H9 (cell line): Measurements from ENCODE around the gene ZRANB3. TPM values are rescaled to one million over a fixed set of nuclear protein-coding genes. Genes with fewer than 3 reads are reported as not detected.
"Not testable (repeated sequence)": the region's sequence is repeated elsewhere in the genome, so short reads cannot be mapped to it uniquely, and the experiment has no call there.

Experiments
- DNase-seq: peaks from one replicate; pipeline ENCODE4 v3.0.0-alpha.2; 2017
- H2AFZ ChIP-seq: one replicate; pipeline ENCODE4 v1.6.1; 2013; ENCODE audit warnings: mild to moderate bottlenecking, low read length, control low read depth, moderate library complexity
- H2AK5ac ChIP-seq: 2 replicates; pipeline ENCODE4 v1.6.1; 2013; ENCODE audit warnings: low read length, control low read depth, mixed read lengths; ENCODE audit not compliant: insufficient read length
- H2BK120ac ChIP-seq: one replicate; pipeline ENCODE4 v1.6.1; 2013; ENCODE audit warnings: low read depth, mild to moderate bottlenecking, low read length, control low read depth, inconsistent platforms; ENCODE audit not compliant: poor library complexity, severe bottlenecking
- H2BK12ac ChIP-seq: 2 replicates; pipeline ENCODE4 v1.6.1; 2013; ENCODE audit warnings: low read length, control low read depth, mixed read lengths, low read depth; ENCODE audit not compliant: insufficient read length
- H2BK15ac ChIP-seq: 2 replicates; pipeline ENCODE4 v1.6.1; 2013; ENCODE audit warnings: low read depth, low read length, control low read depth
- H2BK20ac ChIP-seq: one replicate; pipeline ENCODE4 v1.6.1; 2013; ENCODE audit warnings: low read depth, mild to moderate bottlenecking, low read length, control low read depth, inconsistent platforms; ENCODE audit not compliant: poor library complexity, severe bottlenecking
- H2BK5ac ChIP-seq: 2 replicates; pipeline ENCODE4 v1.6.1; 2013; ENCODE audit warnings: low read length, control low read depth, mixed read lengths; ENCODE audit not compliant: insufficient read length
- H3K14ac ChIP-seq: 2 replicates; pipeline ENCODE4 v1.6.1; 2013; ENCODE audit warnings: low read length, control low read depth; ENCODE audit not compliant: insufficient read depth
- H3K18ac ChIP-seq: 2 replicates; pipeline ENCODE4 v1.6.1; 2013; ENCODE audit warnings: low read depth, mild to moderate bottlenecking, mixed read lengths, low read length, control low read depth; ENCODE audit not compliant: insufficient read length
- H3K23ac ChIP-seq: 2 replicates; pipeline ENCODE4 v1.6.1; 2013; ENCODE audit warnings: low read length, control low read depth, mixed read lengths, low read depth; ENCODE audit not compliant: insufficient read length
- H3K23me2 ChIP-seq: 2 replicates; pipeline ENCODE4 v1.6.1; 2013; ENCODE audit warnings: low read depth, mild to moderate bottlenecking, mixed read lengths, low read length, control low read depth; ENCODE audit not compliant: insufficient read length, poor library complexity, severe bottlenecking
- H3K27ac ChIP-seq: 2 replicates; pipeline ENCODE4 v1.5.1; 2013; ENCODE audit warnings: low read length, control low read depth, mixed read lengths, low read depth; ENCODE audit not compliant: insufficient read length
- H3K27me3 ChIP-seq: 2 replicates; pipeline ENCODE4 v1.6.1; 2013; ENCODE audit warnings: low read length, control low read depth, inconsistent platforms; ENCODE audit not compliant: insufficient read depth
- H3K4ac ChIP-seq: 2 replicates; pipeline ENCODE4 v1.6.1; 2013; ENCODE audit warnings: low read depth, mild to moderate bottlenecking, control low read depth, inconsistent platforms, low read length, moderate library complexity
- H3K4me1 ChIP-seq: 2 replicates; pipeline ENCODE4 v1.6.1; 2013; ENCODE audit warnings: low read length, control low read depth, inconsistent platforms; ENCODE audit not compliant: insufficient read depth
- H3K4me2 ChIP-seq: 2 replicates; pipeline ENCODE4 v1.6.1; 2013; ENCODE audit warnings: low read length, control low read depth, mixed read lengths; ENCODE audit not compliant: insufficient read length, insufficient read depth
- H3K56ac ChIP-seq: 2 replicates; pipeline ENCODE4 v1.6.1; 2013; ENCODE audit warnings: low read depth, mild to moderate bottlenecking, mixed read lengths, low read length, control low read depth; ENCODE audit not compliant: insufficient read length
- H3K79me1 ChIP-seq: 2 replicates; pipeline ENCODE4 v1.6.1; 2013; ENCODE audit warnings: low read depth, mild to moderate bottlenecking, moderate library complexity, low read length, control low read depth, inconsistent platforms; ENCODE audit not compliant: insufficient read depth, poor library complexity, severe bottlenecking
- H3K79me2 ChIP-seq: 2 replicates; pipeline ENCODE4 v1.6.1; 2013; ENCODE audit warnings: low read length, control low read depth, inconsistent platforms; ENCODE audit not compliant: insufficient read depth
- H3K9ac ChIP-seq: 2 replicates; pipeline ENCODE4 v1.6.1; 2013; ENCODE audit warnings: low read length, control low read depth, mixed read lengths; ENCODE audit not compliant: insufficient read length; ENCODE audit errors: extremely low read depth
- H3K9me3 ChIP-seq: one replicate; pipeline ENCODE4 v1.6.1; 2013; ENCODE audit warnings: low read depth, low read length, inconsistent platforms; ENCODE audit not compliant: control insufficient read depth
- H3T11ph ChIP-seq: one replicate; pipeline ENCODE4 v1.6.1; 2013; ENCODE audit warnings: mild to moderate bottlenecking, low read length, control low read depth, inconsistent platforms
- H4K20me1 ChIP-seq: one replicate; pipeline ENCODE4 v1.6.1; 2013; ENCODE audit not compliant: control insufficient read depth, insufficient read length, insufficient read depth
- H4K5ac ChIP-seq: 2 replicates; pipeline ENCODE4 v1.6.1; 2013; ENCODE audit warnings: low read depth, mild to moderate bottlenecking, mixed read lengths, low read length, control low read depth; ENCODE audit not compliant: insufficient read length
- H4K8ac ChIP-seq: replicated peaks from 2 replicates; pipeline ENCODE4 v1.6.1; 2013; ENCODE audit warnings: low read length, control low read depth, mixed read lengths, low read depth; ENCODE audit not compliant: insufficient read length
- H4K91ac ChIP-seq: 2 replicates; pipeline ENCODE4 v1.6.1; 2013; ENCODE audit warnings: low read depth, mild to moderate bottlenecking, moderate library complexity, mixed read lengths, low read length, control low read depth; ENCODE audit not compliant: insufficient read length
- H3K27ac Mint-ChIP-seq, 3 experiments: 2 replicates in 2 of 3; 3 replicates in 1 of 3; pipeline ENCODE4 v1.8.0; 2020 to 2021; ENCODE audit warnings: mixed read lengths in 3 of 3, mild to moderate bottlenecking in 1 of 3, moderate library complexity in 1 of 3
- H3K27me3 Mint-ChIP-seq: 2 replicates; pipeline ENCODE4 v1.8.0; 2021; ENCODE audit warnings: low read depth, mild to moderate bottlenecking, moderate library complexity, mixed read lengths
- H3K36me3 Mint-ChIP-seq, 3 experiments: 2 replicates in 2 of 3; 3 replicates in 1 of 3; pipeline ENCODE4 v1.8.0; 2020 to 2021; ENCODE audit warnings: low read depth in 3 of 3, mixed read lengths in 3 of 3; ENCODE audit not compliant: insufficient read depth in 1 of 3
- H3K4me1 Mint-ChIP-seq, 2 experiments: 2 replicates each; pipeline ENCODE4 v1.8.0; 2020; ENCODE audit warnings: mixed read lengths in 2 of 2
- H3K4me3 Mint-ChIP-seq, 2 experiments: 2 replicates in 1 of 2; 3 replicates in 1 of 2; pipeline ENCODE4 v1.8.0; 2020 to 2021; ENCODE audit warnings: mild to moderate bottlenecking in 2 of 2, mixed read lengths in 2 of 2, moderate library complexity in 1 of 2
- H3K9me3 Mint-ChIP-seq, 2 experiments: 2 replicates in 1 of 2; 3 replicates in 1 of 2; pipeline ENCODE4 v1.8.0; 2020; ENCODE audit warnings: mild to moderate bottlenecking in 2 of 2, mixed read lengths in 2 of 2, moderate library complexity in 1 of 2
- WGBS: extraction: QIAGEN DNeasy Blood & Tissue Kit; methylation state at CpG from one replicate; pipeline ENCODE4 v1.1.7; 2013; ENCODE audit warnings: missing lambda C conversion rate, low lambda C conversion rate, mixed read lengths; ENCODE audit not compliant: insufficient read length; ENCODE audit errors: extremely low coverage; 5-methylcytosine and 5-hydroxymethylcytosine counted together
- total RNA-seq: library from RNA; stranded (reverse); gene quantifications from 2 replicates; pipeline ENCODE4 v1.2.1, GENCODE V29; 2021

Gene ZRANB3
- total RNA-seq, 1 experiment from 2014 or later, result 16.7 TPM

- H3K4me1 Mint-ChIP-seq, H3K79me1 ChIP-seq, H4K8ac ChIP-seq, H3K4me3 Mint-ChIP-seq, H2BK12ac ChIP-seq, H3K27me3 ChIP-seq, H2BK5ac ChIP-seq, H3K79me2 ChIP-seq, H4K91ac ChIP-seq, H3K9me3 Mint-ChIP-seq, H3K18ac ChIP-seq, H3K4me1 ChIP-seq, H3K9me3 ChIP-seq, H3K27ac ChIP-seq, H2AK5ac ChIP-seq, H3K9ac ChIP-seq, H2BK15ac ChIP-seq, H3K23me2 ChIP-seq, DNase-seq, H4K5ac ChIP-seq, H4K20me1 ChIP-seq, H3K14ac ChIP-seq, H2AFZ ChIP-seq, H2BK20ac ChIP-seq, H3K4me2 ChIP-seq, H3K36me3 Mint-ChIP-seq, H3K27ac Mint-ChIP-seq, H3K23ac ChIP-seq, H2BK120ac ChIP-seq, H3K27me3 Mint-ChIP-seq, H3K4ac ChIP-seq, H3T11ph ChIP-seq, H3K56ac ChIP-seq: not testable (repeated sequence)
- no CpG with 5 or more reads among the region's 6 CpGs for WGBS
Measured at GRCh38 chr2:135435155-135435554, 95.9 kb downstream of the ZRANB3 start.
